GM12878 (cell line): Measurements from ENCODE around the gene KCNIP3. TPM values are rescaled to one million over a fixed set of nuclear protein-coding genes. Genes with fewer than 3 reads are reported as not detected.

Experiments used
- ATAC-seq: fragments of 200-7000 bp; cut with Tn5 transposase; 3 replicates; pipeline ENCODE4 v1.9.1; 2020; ENCODE audit warnings: mild to moderate bottlenecking, moderate library complexity
- BruUV-seq: library from RNA; stranded (reverse); fragments of 400-500 nt; replicated peaks from 2 replicates; lab custom pipeline; 2021; lab: Mats Ljungman, UMichigan
- CTCF ChIA-PET: fragments of 300-600 bp; sonication (Branson Sonifier 250); formaldehyde crosslinking; extraction: SDS; loops from one replicate; lab custom pipeline; 2021; ENCODE audit warnings: inconsistent platforms; lab: Yijun Ruan, JAX
- POLR2A ChIA-PET: fragments of 350-600 bp; formaldehyde crosslinking; extraction: SDS; loops from one replicate; lab custom pipeline; 2021; ENCODE audit warnings: inconsistent platforms; lab: Charles Lee
- RAD21 ChIA-PET: fragments of 300-600 bp; sonication (Branson Sonifier 250); formaldehyde crosslinking; loops from one replicate; lab custom pipeline; 2023; ENCODE audit warnings: antibody characterized with exemption; ENCODE audit not compliant: unreplicated experiment; lab: Charles Lee
- SMC1A ChIA-PET: fragments of 300-600 bp; sonication (Branson Sonifier 250); formaldehyde crosslinking; loops from one replicate; lab custom pipeline; 2023; ENCODE audit not compliant: unreplicated experiment, uncharacterized antibody; lab: Charles Lee
- DNase-seq: peaks from one replicate; pipeline ENCODE4 v3.0.0-alpha.2; 2011; ENCODE audit warnings: low read depth, low spot score
- FAIRE-seq: peaks from 3 replicates; lab custom pipeline; 2011; peaks lifted over from hg19 to GRCh38; lab: Jason Lieb, UNC
- H2AFZ ChIP-seq: 2 replicates; pipeline ENCODE4 v1.6.0; 2011; ENCODE audit warnings: low read depth, low read length, control low read depth; ENCODE audit not compliant: control insufficient read depth
- H3K27ac ChIP-seq: 2 replicates; pipeline ENCODE4 v1.5.1; 2011; ENCODE audit warnings: control low read depth; ENCODE audit not compliant: control insufficient read depth, insufficient read depth
- H3K27me3 ChIP-seq, 2 experiments: replicated peaks in 1 of 2; 2 replicates each; pipeline versions ENCODE4 v1.6.0 to v1.6.1; 2011; ENCODE audit warnings: low read length in 1 of 2; ENCODE audit not compliant: control insufficient read depth in 2 of 2, insufficient read depth in 2 of 2
- H3K36me3 ChIP-seq, 2 experiments: 2 replicates each; pipeline ENCODE4 v1.5.1; 2011; ENCODE audit warnings: low read length in 1 of 2; ENCODE audit not compliant: control insufficient read depth in 2 of 2, insufficient read depth in 2 of 2
- H3K4me1 ChIP-seq: 2 replicates; pipeline ENCODE4 v1.6.1; 2011; ENCODE audit warnings: mild to moderate bottlenecking, low read length, moderate library complexity, mixed read lengths; ENCODE audit not compliant: control insufficient read depth, insufficient read depth
- H3K4me2 ChIP-seq: 2 replicates; pipeline ENCODE4 v1.6.0; 2011; ENCODE audit warnings: control low read depth; ENCODE audit not compliant: control insufficient read depth, insufficient read depth
- H3K4me3 ChIP-seq: fragments of 200-600 bp; sonication (generic); 2 replicates; pipeline ENCODE4 v1.5.1; 2016
- H3K79me2 ChIP-seq: 2 replicates; pipeline ENCODE4 v1.6.0; 2011; ENCODE audit warnings: low read length; ENCODE audit not compliant: control insufficient read depth, insufficient read depth
- H3K9ac ChIP-seq: 2 replicates; pipeline ENCODE4 v1.8.0; 2011; ENCODE audit warnings: low read length, control low read depth, mixed read lengths; ENCODE audit not compliant: control insufficient read depth, insufficient read depth
- H3K9me3 ChIP-seq: replicated peaks from 3 replicates; pipeline ENCODE4 v1.5.1; 2011; ENCODE audit warnings: mild to moderate bottlenecking, low read length; ENCODE audit not compliant: control insufficient read depth, insufficient read depth
- H4K20me1 ChIP-seq: 2 replicates; pipeline ENCODE4 v1.6.0; 2011; ENCODE audit not compliant: control insufficient read depth, insufficient read depth
- CREB1 ChIP-seq: IDR thresholded peaks from 2 replicates; pipeline ENCODE4 v1.6.1; 2012; ENCODE audit warnings: low read depth, mild to moderate bottlenecking, inconsistent platforms
- E2F8 ChIP-seq: fragments of 450-650 bp; IDR thresholded peaks from 2 replicates; pipeline ENCODE4 v1.6.1; 2018; ENCODE audit warnings: mild to moderate bottlenecking, low read depth, moderate library complexity; ENCODE audit not compliant: partially characterized antibody
- KLF5 ChIP-seq: fragments of 450-650 bp; IDR thresholded peaks from 2 replicates; pipeline ENCODE4 v1.6.1; 2014; ENCODE audit warnings: mild to moderate bottlenecking; ENCODE audit not compliant: partially characterized antibody
- RBBP5 ChIP-seq: fragments of 200-600 bp; sonication (generic); conservative IDR thresholded peaks from 2 replicates; pipeline ENCODE4 v1.6.1; 2016
- SIN3A ChIP-seq: IDR thresholded peaks from 2 replicates; pipeline ENCODE4 v1.6.1; 2012; ENCODE audit warnings: low read depth, low read length, improper control_type of control experiment
- SREBF1 ChIP-seq: IDR thresholded peaks from 2 replicates; pipeline ENCODE4 v1.6.1; 2012; ENCODE audit warnings: mild to moderate bottlenecking, low read length
- TAF1 ChIP-seq: IDR thresholded peaks from 2 replicates; pipeline ENCODE4 v1.6.1; 2011; ENCODE audit warnings: mild to moderate bottlenecking, low read depth, low read length, borderline replicate concordance
- YBX1 ChIP-seq: fragments of 450-650 bp; IDR thresholded peaks from 2 replicates; pipeline ENCODE4 v1.6.1; 2016; ENCODE audit warnings: antibody characterized with exemption
- ZSCAN29 ChIP-seq: fragments of 450-650 bp; IDR thresholded peaks from 2 replicates; pipeline ENCODE4 v1.6.1; 2017; ENCODE audit warnings: mild to moderate bottlenecking, moderate library complexity
- WGBS: methylation state at CpG from one replicate; pipeline ENCODE4 v1.1.6; 2016; ENCODE audit warnings: low lambda C conversion rate; ENCODE audit not compliant: insufficient replicate concordance, insufficient coverage; ENCODE audit errors: missing lambda C conversion rate; 5-methylcytosine and 5-hydroxymethylcytosine counted together
- in situ Hi-C: fragments of 300-500 bp; cut with MboI; formaldehyde crosslinking; loops from 9 replicates; pipeline ENCODE4 v1.14.3; 2018; ENCODE audit warnings: mixed read lengths
- intact Hi-C: fragments of 100-400 bp; cut with micrococcal nuclease; formaldehyde crosslinking; loops from one replicate; pipeline ENCODE4 v1.14.2; 2022; ENCODE audit not compliant: unreplicated experiment
- polyA plus RNA-seq, 11 experiments: library from polyadenylated mRNA; depleted of rRNA in 4 of 11; unstranded in 6 of 11; stranded (reverse) in 5 of 11; fragments of >200 nt; fragmentation: Nextera tagmentation in 4 of 11; fragmentation: Illumina TruSeq in 1 of 11; extraction: Ambion mirVana in 4 of 11; extraction: Trizol in 1 of 11; gene quantifications; 1 replicate in 1 of 11; 2 replicates in 10 of 11; pipeline versions ENCODE4 v1.2.1 to v1.2.3, GENCODE V29; 2011 to 2016; ENCODE audit warnings: inconsistent platforms in 2 of 11, missing spikeins in 2 of 11, low read depth in 1 of 11
- total RNA-seq, 4 experiments: library from RNA; depleted of rRNA in 3 of 4; stranded (reverse); fragments of >200 nt in 3 of 4; fragmentation: Illumina TruSeq in 1 of 4; extraction: Trizol in 1 of 4; gene quantifications; 2 replicates each; pipeline versions ENCODE4 v1.2.1 to v1.2.3, GENCODE V29; 2013 to 2021
- TF ChIP-seq, protein P1 (sequence below): IDR thresholded peaks from 2 replicates; pipeline ENCODE4 v1.6.1; 2011; ENCODE audit warnings: mild to moderate bottlenecking, low read depth, low read length, moderate library complexity; ENCODE audit not compliant: insufficient replicate concordance
- TF ChIP-seq, protein P2 (sequence below): fragments of 450-650 bp; IDR thresholded peaks from 2 replicates; pipeline ENCODE4 v1.6.1; 2017; ENCODE audit warnings: mild to moderate bottlenecking, moderate library complexity

Gene KCNIP3
- total and polyA plus RNA-seq, 10 of the 15 experiments (the other 5 are each of a cell fraction or from before 2014, with no cell fraction given), result not detected

- Histone ChIP-seq H3K27me3 (peaks cover 0 to 1% of the 10 kb centered on the region in 2 experiments; a peak in 1 of 4 replicates), H3K4me3 (no peak overlapping the region), H2AFZ (no peak overlapping the region), H3K4me2 (no peak overlapping the region), H3K79me2 (no peaks in the 10 kb centered on the region), H3K27ac (no peak overlapping the region), H3K36me3 (no peaks in the 10 kb centered on the region), H3K9ac (no peak overlapping the region), H4K20me1 (no peaks in the 10 kb centered on the region), H3K9me3 (no peaks in the 10 kb centered on the region), H3K4me1 (no peaks in the 10 kb centered on the region)
- intact Hi-C loops (no loop called here), in situ Hi-C loops (no loop called here)
- ChIA-PET SMC1A (no interaction called here), POLR2A (no interaction called here), RAD21 (no interaction called here), CTCF (no interaction called here)
- 18% methylated on average over 11 of the region's 14 CpGs for WGBS
- no peak for FAIRE-seq
- BruUV-seq, result no TSS peak
- ATAC-seq, result no peak
- no peak for DNase-seq
- TF ChIP-seq SREBF1 (no peak), SIN3A (no peak), KLF5 (no peak), E2F8 (no peak), ZSCAN29 (no peak), RBBP5 (no peak), YBX1 (no peak), CREB1 (no peak), TAF1 (no peak)
- TF ChIP-seq, protein P1, sequence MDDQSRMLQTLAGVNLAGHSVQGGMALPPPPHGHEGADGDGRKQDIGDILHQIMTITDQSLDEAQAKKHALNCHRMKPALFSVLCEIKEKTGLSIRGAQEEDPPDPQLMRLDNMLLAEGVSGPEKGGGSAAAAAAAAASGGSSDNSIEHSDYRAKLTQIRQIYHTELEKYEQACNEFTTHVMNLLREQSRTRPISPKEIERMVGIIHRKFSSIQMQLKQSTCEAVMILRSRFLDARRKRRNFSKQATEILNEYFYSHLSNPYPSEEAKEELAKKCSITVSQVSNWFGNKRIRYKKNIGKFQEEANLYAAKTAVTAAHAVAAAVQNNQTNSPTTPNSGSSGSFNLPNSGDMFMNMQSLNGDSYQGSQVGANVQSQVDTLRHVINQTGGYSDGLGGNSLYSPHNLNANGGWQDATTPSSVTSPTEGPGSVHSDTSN, result no peak
- TF ChIP-seq, protein P2, sequence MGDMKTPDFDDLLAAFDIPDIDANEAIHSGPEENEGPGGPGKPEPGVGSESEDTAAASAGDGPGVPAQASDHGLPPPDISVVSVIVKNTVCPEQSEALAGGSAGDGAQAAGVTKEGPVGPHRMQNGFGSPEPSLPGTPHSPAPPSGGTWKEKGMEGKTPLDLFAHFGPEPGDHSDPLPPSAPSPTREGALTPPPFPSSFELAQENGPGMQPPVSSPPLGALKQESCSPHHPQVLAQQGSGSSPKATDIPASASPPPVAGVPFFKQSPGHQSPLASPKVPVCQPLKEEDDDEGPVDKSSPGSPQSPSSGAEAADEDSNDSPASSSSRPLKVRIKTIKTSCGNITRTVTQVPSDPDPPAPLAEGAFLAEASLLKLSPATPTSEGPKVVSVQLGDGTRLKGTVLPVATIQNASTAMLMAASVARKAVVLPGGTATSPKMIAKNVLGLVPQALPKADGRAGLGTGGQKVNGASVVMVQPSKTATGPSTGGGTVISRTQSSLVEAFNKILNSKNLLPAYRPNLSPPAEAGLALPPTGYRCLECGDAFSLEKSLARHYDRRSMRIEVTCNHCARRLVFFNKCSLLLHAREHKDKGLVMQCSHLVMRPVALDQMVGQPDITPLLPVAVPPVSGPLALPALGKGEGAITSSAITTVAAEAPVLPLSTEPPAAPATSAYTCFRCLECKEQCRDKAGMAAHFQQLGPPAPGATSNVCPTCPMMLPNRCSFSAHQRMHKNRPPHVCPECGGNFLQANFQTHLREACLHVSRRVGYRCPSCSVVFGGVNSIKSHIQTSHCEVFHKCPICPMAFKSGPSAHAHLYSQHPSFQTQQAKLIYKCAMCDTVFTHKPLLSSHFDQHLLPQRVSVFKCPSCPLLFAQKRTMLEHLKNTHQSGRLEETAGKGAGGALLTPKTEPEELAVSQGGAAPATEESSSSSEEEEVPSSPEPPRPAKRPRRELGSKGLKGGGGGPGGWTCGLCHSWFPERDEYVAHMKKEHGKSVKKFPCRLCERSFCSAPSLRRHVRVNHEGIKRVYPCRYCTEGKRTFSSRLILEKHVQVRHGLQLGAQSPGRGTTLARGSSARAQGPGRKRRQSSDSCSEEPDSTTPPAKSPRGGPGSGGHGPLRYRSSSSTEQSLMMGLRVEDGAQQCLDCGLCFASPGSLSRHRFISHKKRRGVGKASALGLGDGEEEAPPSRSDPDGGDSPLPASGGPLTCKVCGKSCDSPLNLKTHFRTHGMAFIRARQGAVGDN, result no peak
These were observed 85.8 kb downstream of the KCNIP3 start for GRCh38 chr2:95382686-95383634.
